ENCODE results near the gene AGMO.

DNA sequence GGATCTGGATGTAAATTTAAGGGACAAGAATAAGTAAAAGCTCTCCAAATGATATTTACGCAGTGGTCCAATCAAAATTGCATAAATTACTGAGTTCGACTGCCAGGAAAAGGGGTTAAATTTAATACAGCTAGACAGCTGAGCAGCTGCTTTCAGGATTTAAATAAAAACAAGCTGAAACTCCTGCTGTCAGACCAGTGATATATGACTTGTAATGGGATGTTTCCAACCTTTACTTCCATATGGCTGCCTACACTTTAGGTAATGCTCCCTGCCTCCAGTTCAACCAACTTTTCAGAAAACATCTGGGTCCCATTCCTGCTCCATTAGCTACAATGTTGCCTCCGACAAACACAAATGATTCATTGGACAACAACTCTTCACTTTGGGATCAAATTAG, 333.0 kb downstream of the AGMO start:
- TF ChIP-seq, protein P1, sequence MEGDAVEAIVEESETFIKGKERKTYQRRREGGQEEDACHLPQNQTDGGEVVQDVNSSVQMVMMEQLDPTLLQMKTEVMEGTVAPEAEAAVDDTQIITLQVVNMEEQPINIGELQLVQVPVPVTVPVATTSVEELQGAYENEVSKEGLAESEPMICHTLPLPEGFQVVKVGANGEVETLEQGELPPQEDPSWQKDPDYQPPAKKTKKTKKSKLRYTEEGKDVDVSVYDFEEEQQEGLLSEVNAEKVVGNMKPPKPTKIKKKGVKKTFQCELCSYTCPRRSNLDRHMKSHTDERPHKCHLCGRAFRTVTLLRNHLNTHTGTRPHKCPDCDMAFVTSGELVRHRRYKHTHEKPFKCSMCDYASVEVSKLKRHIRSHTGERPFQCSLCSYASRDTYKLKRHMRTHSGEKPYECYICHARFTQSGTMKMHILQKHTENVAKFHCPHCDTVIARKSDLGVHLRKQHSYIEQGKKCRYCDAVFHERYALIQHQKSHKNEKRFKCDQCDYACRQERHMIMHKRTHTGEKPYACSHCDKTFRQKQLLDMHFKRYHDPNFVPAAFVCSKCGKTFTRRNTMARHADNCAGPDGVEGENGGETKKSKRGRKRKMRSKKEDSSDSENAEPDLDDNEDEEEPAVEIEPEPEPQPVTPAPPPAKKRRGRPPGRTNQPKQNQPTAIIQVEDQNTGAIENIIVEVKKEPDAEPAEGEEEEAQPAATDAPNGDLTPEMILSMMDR (IDR thresholded peaks at IDR 0.05 in 4 of 5, conservative IDR thresholded peaks at IDR 0.05 in 1 of 5): no peak
- TF ChIP-seq POLR2A (IDR thresholded peaks at IDR 0.05): no peak
